GM13976 (cell line): ENCODE results near the gene PLPP3.

Experiments used
- DNase-seq: peaks from one replicate; pipeline ENCODE4 v3.0.0; 2012; ENCODE audit warnings: low spot score
- in situ Hi-C: fragments of 300-500 bp; cut with MboI; formaldehyde crosslinking; loops from one replicate; pipeline ENCODE4 v1.12.0; 2022; ENCODE audit warnings: low sequenced_read_pairs, mixed read lengths, inconsistent platforms; ENCODE audit not compliant: unreplicated experiment
- TF ChIP-seq, protein P1 (sequence below): IDR thresholded peaks from 2 replicates; pipeline ENCODE4 v1.5.1; 2012; ENCODE audit warnings: borderline replicate concordance, mild to moderate bottlenecking; ENCODE audit not compliant: insufficient read depth; ENCODE audit errors: extremely low read depth, missing control alignments, control extremely low read depth

The PLPP3 gene

DNA sequence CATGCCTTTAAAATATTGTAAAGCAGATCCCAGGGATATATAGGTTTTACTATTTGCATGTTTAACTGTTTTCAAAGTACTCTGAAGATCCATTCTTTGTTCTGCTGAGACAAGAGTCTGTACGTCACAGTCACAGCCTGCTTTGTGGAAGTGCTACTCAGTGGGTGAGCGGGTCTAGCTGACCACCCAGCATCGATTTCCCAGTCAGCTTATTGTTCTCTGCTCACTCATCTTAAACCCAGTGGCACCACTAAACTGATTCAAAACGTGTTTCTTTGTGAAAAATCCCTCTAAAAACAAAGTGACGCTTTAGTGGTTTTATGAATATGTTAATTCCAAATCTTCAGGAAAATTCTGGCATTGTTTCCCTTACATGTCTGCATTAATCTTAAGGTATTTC lies 12.4 kb downstream of the PLPP3 start:
- TF ChIP-seq, protein P1, sequence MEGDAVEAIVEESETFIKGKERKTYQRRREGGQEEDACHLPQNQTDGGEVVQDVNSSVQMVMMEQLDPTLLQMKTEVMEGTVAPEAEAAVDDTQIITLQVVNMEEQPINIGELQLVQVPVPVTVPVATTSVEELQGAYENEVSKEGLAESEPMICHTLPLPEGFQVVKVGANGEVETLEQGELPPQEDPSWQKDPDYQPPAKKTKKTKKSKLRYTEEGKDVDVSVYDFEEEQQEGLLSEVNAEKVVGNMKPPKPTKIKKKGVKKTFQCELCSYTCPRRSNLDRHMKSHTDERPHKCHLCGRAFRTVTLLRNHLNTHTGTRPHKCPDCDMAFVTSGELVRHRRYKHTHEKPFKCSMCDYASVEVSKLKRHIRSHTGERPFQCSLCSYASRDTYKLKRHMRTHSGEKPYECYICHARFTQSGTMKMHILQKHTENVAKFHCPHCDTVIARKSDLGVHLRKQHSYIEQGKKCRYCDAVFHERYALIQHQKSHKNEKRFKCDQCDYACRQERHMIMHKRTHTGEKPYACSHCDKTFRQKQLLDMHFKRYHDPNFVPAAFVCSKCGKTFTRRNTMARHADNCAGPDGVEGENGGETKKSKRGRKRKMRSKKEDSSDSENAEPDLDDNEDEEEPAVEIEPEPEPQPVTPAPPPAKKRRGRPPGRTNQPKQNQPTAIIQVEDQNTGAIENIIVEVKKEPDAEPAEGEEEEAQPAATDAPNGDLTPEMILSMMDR: no peak
- in situ Hi-C loops: no loop called here
- DNase-seq: no peak

DNA sequence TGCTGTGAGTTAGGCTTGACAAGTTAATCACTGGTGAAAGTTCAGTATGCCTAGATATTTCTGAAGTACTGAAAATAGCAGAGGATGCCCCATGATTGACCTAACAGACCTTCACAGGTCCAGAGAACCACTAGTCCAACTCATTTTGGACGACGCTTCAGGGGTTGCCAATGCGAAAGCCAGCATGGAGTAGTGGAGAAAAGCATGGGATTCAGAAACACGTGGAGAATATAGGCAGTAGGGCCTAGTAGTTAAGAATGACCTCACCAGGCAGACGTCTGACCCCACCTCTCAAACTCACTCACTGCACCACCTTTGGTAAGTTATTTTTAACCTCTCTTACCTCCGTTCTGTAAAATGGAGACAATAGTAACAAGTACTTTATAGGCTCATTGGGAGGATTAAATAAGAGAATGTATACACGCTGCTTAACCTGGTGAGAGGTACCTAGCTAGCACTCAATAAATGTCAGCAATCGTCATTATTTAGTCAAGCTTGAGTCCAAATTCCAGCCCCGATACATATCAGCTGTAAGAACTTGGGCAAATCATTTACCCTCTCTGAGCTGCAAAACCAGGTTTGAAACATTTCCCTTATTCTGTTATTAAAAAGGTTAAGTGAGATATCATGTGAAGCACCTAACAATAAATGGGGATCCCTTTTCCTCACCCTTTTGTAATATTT lies 13.2 kb downstream of the PLPP3 start:
- in situ Hi-C loops: no loop called here
- no peak for DNase-seq
- TF ChIP-seq, protein P1: no peak

DNA sequence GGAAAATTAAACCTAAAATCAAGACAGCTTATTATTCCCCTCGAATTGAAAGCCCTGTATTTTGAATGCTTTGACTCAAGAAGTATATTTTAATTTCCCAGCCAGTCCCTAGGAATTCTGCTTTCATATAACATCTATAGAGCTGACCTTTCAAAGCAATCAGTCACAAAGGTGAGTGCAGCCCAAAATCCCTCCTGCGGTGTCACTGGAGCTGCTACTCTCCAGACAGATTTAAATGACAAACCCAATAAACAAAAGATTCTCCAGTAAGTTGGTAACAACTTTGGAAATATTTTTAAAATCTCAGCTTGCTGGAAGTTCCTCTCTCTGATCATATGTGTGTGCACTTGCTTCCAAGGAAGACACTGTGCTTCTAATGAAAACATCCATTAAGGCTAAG lies 14.7 kb downstream of the PLPP3 start:
- DNase-seq: no peak
- in situ Hi-C loops: no loop called here
- TF ChIP-seq, protein P1: no peak

DNA sequence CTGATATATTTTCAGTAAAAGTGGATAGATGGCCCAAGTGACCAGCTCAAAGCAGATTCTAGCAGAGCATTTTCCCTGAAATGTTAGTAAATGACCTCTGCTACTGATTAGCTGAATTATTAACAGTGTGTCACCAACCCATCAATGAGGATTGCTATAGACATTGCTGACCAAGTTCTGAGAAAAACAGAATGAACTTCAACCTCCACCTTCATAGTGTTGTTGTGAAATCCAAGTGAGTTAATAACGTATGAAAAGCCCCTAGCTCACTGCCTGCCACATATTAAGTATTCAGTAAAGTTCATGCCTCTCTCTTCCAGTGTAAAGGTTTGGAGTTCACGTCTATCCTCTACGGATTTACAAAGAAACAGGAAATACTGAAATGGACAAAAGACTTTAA lies 15.8 kb downstream of the PLPP3 start:
- DNase-seq: no peak
- in situ Hi-C loops: no loop called here
- TF ChIP-seq, protein P1: no peak

DNA sequence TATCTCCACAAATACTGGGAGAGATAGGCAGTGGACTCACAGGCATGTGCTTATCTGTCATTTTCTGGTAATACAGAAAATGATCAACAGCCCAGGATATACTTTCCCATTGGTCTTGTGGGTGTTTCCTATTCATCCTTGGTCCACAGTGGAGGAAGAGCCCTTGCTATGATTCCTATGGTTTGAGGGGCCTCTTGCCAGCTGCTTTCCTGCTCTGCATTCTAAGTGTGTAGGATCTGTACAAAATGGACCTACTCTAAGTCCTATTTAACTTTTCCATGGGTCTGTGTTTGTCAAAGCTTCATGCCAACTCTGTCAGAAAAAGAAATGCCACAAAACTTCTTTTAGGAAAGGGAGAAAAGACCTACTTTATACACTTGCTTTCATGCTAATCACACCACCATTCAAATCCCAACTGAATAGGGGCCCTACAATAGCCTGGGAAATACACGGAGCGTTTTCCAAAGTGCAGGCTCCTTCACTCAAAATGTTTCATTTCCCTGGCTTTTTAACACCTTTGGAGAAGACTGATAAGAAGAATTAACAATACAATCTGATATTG lies 16.4 kb downstream of the PLPP3 start:
- in situ Hi-C loops: no loop called here
- no peak for DNase-seq
- TF ChIP-seq, protein P1: no peak

DNA sequence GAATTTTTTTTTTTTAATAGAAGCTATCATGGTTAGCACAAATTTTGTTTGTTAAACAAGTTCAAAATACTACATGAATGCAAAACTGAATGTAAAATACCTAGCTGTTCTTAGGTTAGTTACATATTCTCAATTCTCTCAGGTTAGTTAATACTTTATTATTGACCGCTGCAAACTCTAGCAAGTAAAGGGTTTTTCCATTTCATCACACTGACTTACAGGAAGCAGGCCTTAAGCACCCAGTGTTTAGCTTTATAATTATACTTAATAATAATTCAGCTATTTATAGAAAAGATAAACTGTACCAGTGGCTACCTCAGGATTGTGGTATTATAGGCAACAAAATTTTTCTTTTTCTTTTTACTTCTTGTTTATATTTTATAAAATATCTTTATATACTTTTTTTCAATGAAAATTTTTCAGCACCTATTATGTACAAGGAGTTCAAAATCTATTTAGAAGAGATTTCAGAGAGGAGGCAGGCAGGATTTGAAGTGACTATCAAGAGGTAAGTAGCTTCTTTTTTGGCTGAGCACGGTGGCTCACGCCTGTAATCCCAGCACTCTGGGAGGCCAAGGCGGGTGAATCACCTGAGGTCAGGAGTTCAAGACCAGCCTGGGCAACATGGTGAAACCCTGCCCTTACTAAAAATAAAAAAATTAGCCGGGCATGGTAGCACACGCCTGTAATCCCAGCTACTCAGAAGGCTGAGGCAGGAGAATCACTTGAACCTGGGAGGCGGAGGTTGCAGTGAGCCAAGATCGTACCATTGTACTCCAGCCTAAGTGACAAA lies 17.9 kb downstream of the PLPP3 start:
- TF ChIP-seq, protein P1: no peak
- in situ Hi-C loops: no loop called here
- DNase-seq: no peak
